ENCODE data around the gene VSIR.

Gene VSIR

DNA sequence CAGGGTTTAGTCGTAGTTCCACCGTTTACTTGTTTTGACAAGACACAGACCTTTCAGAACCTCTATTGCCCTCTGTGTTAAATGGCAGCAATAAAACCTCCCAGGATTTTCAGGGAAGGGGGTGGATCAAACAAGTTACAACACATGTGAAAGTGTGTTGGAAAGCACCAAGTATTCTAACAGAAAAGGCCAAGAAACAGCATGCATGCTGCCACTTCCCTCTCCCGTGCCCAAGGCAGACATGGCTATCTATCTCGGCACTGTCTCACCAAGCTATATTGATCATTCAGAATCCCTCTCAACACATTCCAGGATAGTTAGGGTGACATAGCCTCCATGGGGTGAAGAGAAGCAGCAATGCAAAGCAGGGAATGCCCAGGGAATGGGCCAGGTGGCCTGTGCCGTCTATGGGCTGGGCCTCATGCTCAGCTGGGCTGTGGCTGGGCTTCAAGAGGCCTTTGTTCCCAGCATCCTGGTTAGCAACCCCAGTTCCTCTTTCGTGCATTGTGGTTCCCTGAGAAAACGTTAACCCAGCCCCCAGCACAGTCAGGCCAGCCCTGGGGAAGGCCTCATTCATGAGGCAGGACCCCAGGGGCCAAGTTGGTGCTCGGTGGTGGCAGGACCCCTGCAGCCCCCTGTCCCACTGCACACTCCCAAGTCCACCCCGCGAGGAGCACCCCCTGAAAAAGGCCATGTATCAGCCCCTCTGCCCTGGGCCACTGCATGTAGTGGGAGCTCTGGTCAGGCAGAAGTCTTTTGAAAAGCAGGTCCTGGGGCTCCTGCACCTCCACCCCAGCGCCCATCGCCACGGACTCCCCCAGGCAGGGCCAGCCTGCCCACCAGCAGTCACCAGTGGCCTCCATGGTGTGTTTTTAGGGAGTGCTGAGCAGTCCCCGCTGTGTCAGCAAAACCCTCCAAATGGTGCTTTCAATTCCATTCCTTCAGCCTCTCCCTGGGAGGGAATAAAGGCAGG, 25.5 kb downstream of the VSIR start:
- TF ChIP-seq, protein P1, sequence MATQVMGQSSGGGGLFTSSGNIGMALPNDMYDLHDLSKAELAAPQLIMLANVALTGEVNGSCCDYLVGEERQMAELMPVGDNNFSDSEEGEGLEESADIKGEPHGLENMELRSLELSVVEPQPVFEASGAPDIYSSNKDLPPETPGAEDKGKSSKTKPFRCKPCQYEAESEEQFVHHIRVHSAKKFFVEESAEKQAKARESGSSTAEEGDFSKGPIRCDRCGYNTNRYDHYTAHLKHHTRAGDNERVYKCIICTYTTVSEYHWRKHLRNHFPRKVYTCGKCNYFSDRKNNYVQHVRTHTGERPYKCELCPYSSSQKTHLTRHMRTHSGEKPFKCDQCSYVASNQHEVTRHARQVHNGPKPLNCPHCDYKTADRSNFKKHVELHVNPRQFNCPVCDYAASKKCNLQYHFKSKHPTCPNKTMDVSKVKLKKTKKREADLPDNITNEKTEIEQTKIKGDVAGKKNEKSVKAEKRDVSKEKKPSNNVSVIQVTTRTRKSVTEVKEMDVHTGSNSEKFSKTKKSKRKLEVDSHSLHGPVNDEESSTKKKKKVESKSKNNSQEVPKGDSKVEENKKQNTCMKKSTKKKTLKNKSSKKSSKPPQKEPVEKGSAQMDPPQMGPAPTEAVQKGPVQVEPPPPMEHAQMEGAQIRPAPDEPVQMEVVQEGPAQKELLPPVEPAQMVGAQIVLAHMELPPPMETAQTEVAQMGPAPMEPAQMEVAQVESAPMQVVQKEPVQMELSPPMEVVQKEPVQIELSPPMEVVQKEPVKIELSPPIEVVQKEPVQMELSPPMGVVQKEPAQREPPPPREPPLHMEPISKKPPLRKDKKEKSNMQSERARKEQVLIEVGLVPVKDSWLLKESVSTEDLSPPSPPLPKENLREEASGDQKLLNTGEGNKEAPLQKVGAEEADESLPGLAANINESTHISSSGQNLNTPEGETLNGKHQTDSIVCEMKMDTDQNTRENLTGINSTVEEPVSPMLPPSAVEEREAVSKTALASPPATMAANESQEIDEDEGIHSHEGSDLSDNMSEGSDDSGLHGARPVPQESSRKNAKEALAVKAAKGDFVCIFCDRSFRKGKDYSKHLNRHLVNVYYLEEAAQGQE (IDR thresholded peaks at IDR 0.05; ENCODE audit: low read depth): no peak
- TF ChIP-seq EP300 (IDR thresholded peaks at IDR 0.05; ENCODE audit: borderline replicate concordance): no peak
- no peak for TF ChIP-seq TEAD4 (IDR thresholded peaks at IDR 0.05)

DNA sequence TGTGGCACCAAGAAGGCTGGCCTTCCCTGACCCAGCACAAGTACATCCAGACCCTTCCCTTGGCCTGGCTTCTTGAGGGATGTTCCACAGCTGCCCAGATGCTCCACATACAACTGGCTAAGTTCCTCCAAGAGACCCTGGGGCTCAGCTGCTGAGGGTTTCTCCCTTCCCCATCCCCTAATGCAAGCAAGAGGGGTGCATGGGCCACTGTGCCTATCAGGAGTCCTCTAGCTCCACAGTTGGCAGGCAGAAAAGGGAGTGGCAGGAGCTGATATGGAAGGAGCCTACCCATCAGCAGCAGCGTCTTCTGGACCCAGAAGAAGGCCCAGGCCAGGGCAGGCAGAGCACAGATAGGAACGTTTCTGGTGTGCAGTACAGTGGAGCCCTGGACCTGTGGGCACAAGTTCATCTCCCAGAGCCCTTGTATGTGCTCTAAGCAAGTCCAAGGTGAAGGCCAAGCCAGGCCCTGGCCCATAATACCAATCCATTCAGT, 26.2 kb downstream of the VSIR start:
- TF ChIP-seq RAD21 (IDR thresholded peaks at IDR 0.05; ENCODE audit: low read depth) (no peak), FOXM1 (IDR thresholded peaks at IDR 0.05; ENCODE audit: borderline replicate concordance, low read depth) (no peak), TAF1 (IDR thresholded peaks at IDR 0.05; ENCODE audit: low read depth) (no peak), CEBPB (IDR thresholded peaks at IDR 0.05) (no peak), EGR1 (IDR thresholded peaks at IDR 0.05) (no peak), EP300 (IDR thresholded peaks at IDR 0.05; ENCODE audit: borderline replicate concordance) (no peak), TEAD4 (IDR thresholded peaks at IDR 0.05) (no peak), TCF12 (IDR thresholded peaks at IDR 0.05; ENCODE audit: low read depth) (no peak), NFIC (IDR thresholded peaks at IDR 0.05) (no peak), YY1 (IDR thresholded peaks at IDR 0.05; ENCODE audit: low read depth) (no peak), ZBTB7A (IDR thresholded peaks at IDR 0.05; ENCODE audit: low read depth) (no peak), CREB1 (IDR thresholded peaks at IDR 0.05; ENCODE audit: low read depth) (no peak)
- TF ChIP-seq, protein P1 (IDR thresholded peaks at IDR 0.05; ENCODE audit: low read depth): no peak
- TF ChIP-seq, protein P2, sequence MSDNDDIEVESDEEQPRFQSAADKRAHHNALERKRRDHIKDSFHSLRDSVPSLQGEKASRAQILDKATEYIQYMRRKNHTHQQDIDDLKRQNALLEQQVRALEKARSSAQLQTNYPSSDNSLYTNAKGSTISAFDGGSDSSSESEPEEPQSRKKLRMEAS (IDR thresholded peaks at IDR 0.05): no peak
- TF ChIP-seq, protein P3, sequence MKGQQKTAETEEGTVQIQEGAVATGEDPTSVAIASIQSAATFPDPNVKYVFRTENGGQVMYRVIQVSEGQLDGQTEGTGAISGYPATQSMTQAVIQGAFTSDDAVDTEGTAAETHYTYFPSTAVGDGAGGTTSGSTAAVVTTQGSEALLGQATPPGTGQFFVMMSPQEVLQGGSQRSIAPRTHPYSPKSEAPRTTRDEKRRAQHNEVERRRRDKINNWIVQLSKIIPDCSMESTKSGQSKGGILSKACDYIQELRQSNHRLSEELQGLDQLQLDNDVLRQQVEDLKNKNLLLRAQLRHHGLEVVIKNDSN (IDR thresholded peaks at IDR 0.05): no peak

DNA sequence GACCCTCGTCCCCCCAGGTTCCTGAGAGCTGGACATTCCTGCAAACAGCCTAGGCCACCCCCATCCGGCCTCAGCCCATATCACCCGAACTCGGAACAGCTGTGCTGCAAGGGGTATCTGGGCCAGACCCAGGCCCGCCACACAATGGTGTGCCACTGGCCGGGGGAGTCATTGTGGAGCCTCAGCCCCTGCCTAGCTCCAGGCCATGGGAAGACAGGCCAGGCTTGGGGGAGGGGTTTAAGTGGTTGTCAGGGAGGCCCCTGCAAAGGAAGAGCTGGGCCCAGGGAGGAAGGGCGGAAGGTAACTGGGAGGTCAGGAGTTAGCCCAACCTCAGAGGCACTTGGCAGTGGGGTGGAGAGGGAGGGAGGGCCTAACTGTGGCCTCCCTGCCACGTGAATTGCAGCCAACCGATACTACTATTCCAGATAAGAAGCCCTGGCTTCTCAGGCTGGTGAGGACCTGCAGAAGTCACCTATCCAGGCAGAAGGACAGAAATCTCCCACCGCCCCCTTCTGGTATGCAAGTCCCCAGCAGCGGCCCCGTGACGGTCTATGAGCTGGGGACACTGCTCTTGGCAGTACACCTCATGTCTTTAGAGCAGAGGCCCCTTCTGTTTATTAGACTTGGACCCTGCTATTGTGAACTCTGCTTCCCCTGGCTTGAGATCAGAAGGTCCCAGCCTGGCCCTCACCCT, 26.8 kb downstream of the VSIR start:
- TF ChIP-seq YY1 (IDR thresholded peaks at IDR 0.05; ENCODE audit: low read depth) (no peak), TAF1 (IDR thresholded peaks at IDR 0.05; ENCODE audit: low read depth) (no peak), EP300 (IDR thresholded peaks at IDR 0.05; ENCODE audit: borderline replicate concordance) (no peak), EGR1 (IDR thresholded peaks at IDR 0.05) (no peak), TCF12 (IDR thresholded peaks at IDR 0.05; ENCODE audit: low read depth) (no peak), TEAD4 (IDR thresholded peaks at IDR 0.05) (no peak), CREB1 (IDR thresholded peaks at IDR 0.05; ENCODE audit: low read depth) (no peak), NFIC (IDR thresholded peaks at IDR 0.05) (no peak), RAD21 (IDR thresholded peaks at IDR 0.05; ENCODE audit: low read depth) (no peak; the same call in 1 of the 2 replicates)
- TF ChIP-seq, protein P3 (IDR thresholded peaks at IDR 0.05): no peak
- TF ChIP-seq, protein P1 (IDR thresholded peaks at IDR 0.05; ENCODE audit: low read depth): no peak
- TF ChIP-seq, protein P2 (IDR thresholded peaks at IDR 0.05): no peak

Measured in Ishikawa (cell line).